HCT116 (cell line): ENCODE results near the gene KRTAP23-1. TPM values are rescaled to one million over a fixed set of nuclear protein-coding genes. Genes with fewer than 3 reads are reported as not detected.

Source experiments
- ATAC-seq: fragments of 200-7000 bp; cut with Tn5 transposase; 2 replicates; pipeline ENCODE4 v1.9.1; 2020; ENCODE audit warnings: mild to moderate bottlenecking, moderate library complexity
- BruUV-seq: library from RNA; stranded (reverse); fragments of 400-500 nt; replicated peaks from 2 replicates; lab custom pipeline; 2021; lab: Mats Ljungman, UMichigan
- CTCF ChIA-PET: fragments of 300-600 bp; sonication (Branson Sonifier 250); formaldehyde crosslinking; loops from one replicate; lab custom pipeline; 2021; ENCODE audit warnings: antibody characterized with exemption; lab: Charles Lee
- POLR2A ChIA-PET: fragments of 300-600, 350-600 bp; sonication (Branson Sonifier 250); formaldehyde crosslinking; loops from one replicate; lab custom pipeline; 2021; ENCODE audit warnings: antibody characterized with exemption; lab: Charles Lee
- RAD21 ChIA-PET, 2 experiments: fragments of 300-600 bp; sonication (Branson Sonifier 250); formaldehyde crosslinking; loops; one replicate each; lab custom pipeline; 2023; ENCODE audit warnings: low total read pairs in 2 of 2; ENCODE audit not compliant: uncharacterized antibody in 2 of 2, unreplicated experiment in 2 of 2, low non-redundant PET in 1 of 2; lab: Charles Lee
- DNase-seq: peaks from one replicate; pipeline ENCODE4 v3.0.0-alpha.2; 2010; ENCODE audit warnings: low read depth, low spot score
- H2AFZ ChIP-seq: fragments of 200-600 bp; shearing (Covaris generic), sonication (generic); 2 replicates; pipeline ENCODE4 v1.6.1; 2017; ENCODE audit warnings: low read depth, mixed run types, mixed read lengths, antibody characterized with exemption, low read length; ENCODE audit not compliant: poor library complexity, severe bottlenecking
- H3K27ac ChIP-seq: 2 replicates; pipeline ENCODE4 v1.5.1; 2012; ENCODE audit warnings: low read depth, low read length
- H3K27me3 ChIP-seq: fragments of 200-600 bp; sonication (generic); 2 replicates; pipeline ENCODE4 v1.6.1; 2016; ENCODE audit warnings: mixed run types, low read length, mixed read lengths; ENCODE audit not compliant: insufficient read depth
- H3K36me3 ChIP-seq, 2 experiments: fragments of 200-500 bp in 1 of 2; fragments of 200-600 bp in 1 of 2; sonication (Bioruptor generic) in 1 of 2; sonication (generic) in 1 of 2; 2 replicates each; pipeline versions ENCODE4 v1.5.1 to v1.6.1; 2014 to 2016; ENCODE audit warnings: low read length in 2 of 2, inconsistent platforms in 1 of 2, mixed read lengths in 1 of 2, mixed run types in 1 of 2; ENCODE audit not compliant: insufficient read depth in 2 of 2, control insufficient read depth in 1 of 2
- H3K4me1 ChIP-seq, 2 experiments: fragments of 200-600 bp in 1 of 2; sonication (generic) in 1 of 2; 2 replicates each; pipeline versions ENCODE4 v1.5.1 to v1.6.1; 2012 to 2017; ENCODE audit warnings: low read length in 2 of 2, inconsistent platforms in 1 of 2, mild to moderate bottlenecking in 1 of 2, mixed read lengths in 1 of 2, mixed run types in 1 of 2, moderate library complexity in 1 of 2; ENCODE audit not compliant: insufficient read depth in 2 of 2, control insufficient read depth in 1 of 2
- H3K4me2 ChIP-seq: fragments of 200-600 bp; sonication (generic); 2 replicates; pipeline ENCODE4 v1.6.1; 2017; ENCODE audit warnings: mixed run types, low read length, mixed read lengths
- H3K4me3 ChIP-seq, 2 experiments: fragments of 200-600 bp in 1 of 2; sonication (generic) in 1 of 2; replicated peaks in 1 of 2; 2 replicates each; pipeline ENCODE4 v1.5.1; 2011 to 2016; ENCODE audit warnings: low read length in 2 of 2, control low read depth in 1 of 2, low read depth in 1 of 2, mild to moderate bottlenecking in 1 of 2, mixed read lengths in 1 of 2, mixed run types in 1 of 2
- H3K79me2 ChIP-seq: fragments of 200-600 bp; sonication (generic); 2 replicates; pipeline ENCODE4 v1.6.1; 2017; ENCODE audit warnings: mild to moderate bottlenecking, mixed run types, low read length, moderate library complexity, mixed read lengths; ENCODE audit not compliant: insufficient read depth
- H3K9ac ChIP-seq: fragments of 200-600 bp; sonication (generic); 2 replicates; pipeline ENCODE4 v1.6.1; 2016; ENCODE audit warnings: low read length, mixed read lengths
- H3K9me2 ChIP-seq: fragments of 200-600 bp; sonication (generic), shearing (Covaris generic); 2 replicates; pipeline ENCODE4 v1.6.1; 2017; ENCODE audit warnings: mixed run types, mild to moderate bottlenecking, moderate library complexity; ENCODE audit not compliant: insufficient read depth
- H3K9me3 ChIP-seq, 2 experiments: fragments of 200-500 bp in 1 of 2; fragments of 200-600 bp in 1 of 2; sonication (Bioruptor generic) in 1 of 2; sonication (generic) in 1 of 2; 2 replicates each; pipeline ENCODE4 v1.6.1; 2014 to 2017; ENCODE audit warnings: low read length in 2 of 2, mixed read lengths in 2 of 2, inconsistent platforms in 1 of 2, low read depth in 1 of 2, mild to moderate bottlenecking in 1 of 2, mixed run types in 1 of 2, moderate library complexity in 1 of 2; ENCODE audit not compliant: control insufficient read depth in 1 of 2, insufficient read depth in 1 of 2
- H4K20me1 ChIP-seq: fragments of 200-600 bp; sonication (generic), shearing (Covaris generic); 2 replicates; pipeline ENCODE4 v1.6.1; 2017; ENCODE audit warnings: mixed run types, mild to moderate bottlenecking, moderate library complexity; ENCODE audit not compliant: insufficient read depth
- ATF3 ChIP-seq: IDR thresholded peaks from 2 replicates; pipeline ENCODE4 v1.6.1; 2012
- CBX3 ChIP-seq: IDR thresholded peaks from 2 replicates; pipeline ENCODE4 v1.6.1; 2012; ENCODE audit warnings: low read depth
- CEBPB ChIP-seq: IDR thresholded peaks from 2 replicates; pipeline ENCODE4 v1.6.1; 2012; ENCODE audit warnings: low read depth
- CTCF ChIP-seq, 3 experiments: fragments of 200-600 bp in 1 of 3; sonication (generic) in 1 of 3; IDR thresholded peaks in 2 of 3; conservative IDR thresholded peaks in 1 of 3; 2 replicates each; pipeline ENCODE4 v1.5.1; 2012 to 2017; ENCODE audit warnings: low read depth in 2 of 3, low read length in 2 of 3, antibody characterized with exemption in 1 of 3, borderline replicate concordance in 1 of 3, control low read depth in 1 of 3, mild to moderate bottlenecking in 1 of 3, mixed read lengths in 1 of 3, mixed run types in 1 of 3, moderate library complexity in 1 of 3; ENCODE audit not compliant: insufficient read depth in 1 of 3
- EGR1 ChIP-seq: IDR thresholded peaks from 2 replicates; pipeline ENCODE4 v1.6.1; 2012; ENCODE audit warnings: low read depth
- ELF1 ChIP-seq: IDR thresholded peaks from 2 replicates; pipeline ENCODE4 v1.6.1; 2012; ENCODE audit warnings: low read depth, borderline replicate concordance
- FOSL1 ChIP-seq: IDR thresholded peaks from 2 replicates; pipeline ENCODE4 v1.6.1; 2012; ENCODE audit warnings: low read depth
- JUND ChIP-seq: IDR thresholded peaks from 2 replicates; pipeline ENCODE4 v1.6.1; 2012
- POLR2AphosphoS5 ChIP-seq: IDR thresholded peaks from 2 replicates; pipeline ENCODE4 v1.6.1; 2011; ENCODE audit warnings: mild to moderate bottlenecking, low read depth, low read length, moderate library complexity
- RAD21 ChIP-seq: IDR thresholded peaks from 2 replicates; pipeline ENCODE4 v1.6.1; 2012; ENCODE audit warnings: low read depth, mild to moderate bottlenecking
- REST ChIP-seq: IDR thresholded peaks from 2 replicates; pipeline ENCODE4 v1.6.1; 2012; ENCODE audit warnings: low read depth
- SIN3A ChIP-seq: IDR thresholded peaks from 2 replicates; pipeline ENCODE4 v1.6.1; 2012; ENCODE audit warnings: low read depth
- SRF ChIP-seq: IDR thresholded peaks from 2 replicates; pipeline ENCODE4 v1.6.1; 2012; ENCODE audit warnings: low read depth
- TCF7L2 ChIP-seq: IDR thresholded peaks from 2 replicates; pipeline ENCODE4 v1.7.0; 2011; ENCODE audit warnings: borderline replicate concordance, inconsistent platforms; ENCODE audit not compliant: insufficient read depth, insufficient read length; ENCODE audit errors: extremely low read depth
- YY1 ChIP-seq: IDR thresholded peaks from 2 replicates; pipeline ENCODE4 v1.6.1; 2011; ENCODE audit warnings: low read length, low read depth, moderate library complexity, mild to moderate bottlenecking; ENCODE audit not compliant: insufficient replicate concordance; ENCODE audit errors: extremely low read depth
- ZBTB33 ChIP-seq: IDR thresholded peaks from 2 replicates; pipeline ENCODE4 v1.6.1; 2011; ENCODE audit warnings: mild to moderate bottlenecking, low read length, moderate library complexity; ENCODE audit not compliant: insufficient replicate concordance; ENCODE audit errors: extremely low read depth
- ZNF274 ChIP-seq: fragments of 200-500 bp; sonication (Bioruptor generic); IDR thresholded peaks from 2 replicates; pipeline ENCODE4 v1.6.1; 2014; ENCODE audit warnings: mild to moderate bottlenecking, low read depth, low read length, inconsistent platforms
- intact Hi-C: fragments of 100-400 bp; cut with micrococcal nuclease; formaldehyde crosslinking; loops from 2 replicates; pipeline ENCODE4 v1.10.0; 2022
- total RNA-seq: library from RNA; stranded (reverse); gene quantifications from one replicate; pipeline ENCODE4 v1.2.1, GENCODE V29; 2021; ENCODE audit not compliant: unreplicated experiment

KRTAP23-1 gene
- total RNA-seq, 1 experiment from 2014 or later: not detected

- no peak within 1 kb of the TSS for H3K27ac ChIP-seq
- intact Hi-C loops: no loop called here
These were observed 47.3 kb upstream of the KRTAP23-1 start, which contains the start of gene KRTAP13-1 for GRCh38 chr21:30395731-30396130. Gene KRTAP13-1 (plus strand): TSS chr21:30396031. CDS start chr21:30396087, 56 bp downstream.

More at GRCh38 chr21:30395731-30396130, 47.3 kb upstream of the KRTAP23-1 start, which contains the start of gene KRTAP13-1:
- Histone ChIP-seq H3K36me3 (no peaks in the 10 kb centered on the region), H3K4me1 (no peaks in the 10 kb centered on the region), H4K20me1 (no peaks in the 10 kb centered on the region), H2AFZ (no peak within 1 kb of the TSS), H3K9ac (no peak within 1 kb of the TSS), H3K79me2 (no peaks in the 10 kb centered on the region), H3K9me3 (peaks cover 3 to 26% of the 10 kb centered on the region in 2 experiments; a peak in 2 of 4 replicates), H3K9me2 (no peaks in the 10 kb centered on the region), H3K4me2 (no peak within 1 kb of the TSS), H3K27me3 (no peaks in the 10 kb centered on the region), H3K4me3 (no peak within 1 kb of the TSS)
- ChIA-PET RAD21 (no interaction called here), CTCF (no interaction called here), POLR2A (no interaction called here)
- no TSS peak for BruUV-seq
- no peak for TF ChIP-seq CBX3
- no peak for TF ChIP-seq ZBTB33
- TF ChIP-seq JUND: no peak
- TF ChIP-seq POLR2AphosphoS5: no peak
- no peak for TF ChIP-seq YY1
- TF ChIP-seq CEBPB: no peak
- no peak for TF ChIP-seq SIN3A
- TF ChIP-seq ZNF274: no peak
- TF ChIP-seq SRF: no peak
- TF ChIP-seq CTCF (IDR thresholded peaks at IDR 0.05 in 2 of 3, conservative IDR thresholded peaks at IDR 0.05 in 1 of 3; ENCODE audit: borderline replicate concordance in 1 of 3, insufficient read depth in 1 of 3, low read depth in 2 of 3, low read length in 2 of 3): no peak
- no peak for TF ChIP-seq REST
- no peak for TF ChIP-seq ELF1
- TF ChIP-seq FOSL1: no peak
- TF ChIP-seq EGR1: no peak
- TF ChIP-seq TCF7L2: no peak
- TF ChIP-seq RAD21: no peak
- no peak for TF ChIP-seq ATF3
- DNase-seq (no peak), ATAC-seq (no peak)
